Measurements from ENCODE around the gene BCAS4. TPM values are rescaled to one million over a fixed set of nuclear protein-coding genes. Genes with fewer than 3 reads are reported as not detected.

Gene BCAS4
- polyA plus RNA-seq (2012; ENCODE audit: insufficient read depth, insufficient read length, low read depth) = 14.5 TPM

- H3K27me3 ChIP-seq = no peaks in the 10 kb centered on the region
Observed at GRCh38 chr20:50794846-50795634, at the start of gene BCAS4. Gene BCAS4 (plus strand): TSS chr20:50795061. CDS start chr20:50795084, 23 bp downstream.

GRCh38 chr20:50745634-50746137 lies 49.2 kb upstream of the BCAS4 start:
- H3K4me3 ChIP-seq (ENCODE audit: low read depth, low read length) = no peak overlapping the region
- no peaks in the 10 kb centered on the region for H3K27me3 ChIP-seq
- no peak for TF ChIP-seq CTCF (IDR thresholded peaks at IDR 0.05; ENCODE audit: low read depth, low read length)
- H3K36me3 ChIP-seq = peaks cover 7% of the 10 kb centered on the region
- H3K4me1 ChIP-seq = peaks cover 25% of the 10 kb centered on the region
- no peaks in the 10 kb centered on the region for H3K9me3 ChIP-seq
- DNase-seq = no peak

More at GRCh38 chr20:50794846-50795634, at the start of gene BCAS4:
- H3K4me3 ChIP-seq (ENCODE audit: low read depth, low read length) = peak within 1 kb of the TSS; percentile 87
- no peaks in the 10 kb centered on the region for H3K9me3 ChIP-seq
- peaks cover 12% of the 10 kb centered on the region for H3K4me1 ChIP-seq
- no peaks in the 10 kb centered on the region for H3K36me3 ChIP-seq
- DNase-seq = peak; percentile 88
- peak; percentile 65; the same call in 1 of the 2 replicates for TF ChIP-seq CTCF (IDR thresholded peaks at IDR 0.05; ENCODE audit: low read depth, low read length)

GRCh38 chr20:50746138-50746940 lies 48.5 kb upstream of the BCAS4 start:
- peaks cover 7% of the 10 kb centered on the region for H3K36me3 ChIP-seq
- peaks cover 25% of the 10 kb centered on the region for H3K4me1 ChIP-seq
- no peak overlapping the region for H3K4me3 ChIP-seq (ENCODE audit: low read depth, low read length)
- no peaks in the 10 kb centered on the region for H3K27me3 ChIP-seq
- no peaks in the 10 kb centered on the region for H3K9me3 ChIP-seq
- DNase-seq = no peak
- no peak for TF ChIP-seq CTCF (IDR thresholded peaks at IDR 0.05; ENCODE audit: low read depth, low read length)

GRCh38 chr20:50747275-50747674 lies 47.6 kb upstream of the BCAS4 start:
- no peaks in the 10 kb centered on the region for H3K27me3 ChIP-seq
- H3K9me3 ChIP-seq = no peaks in the 10 kb centered on the region
- peaks cover 25% of the 10 kb centered on the region for H3K4me1 ChIP-seq
- no peak for DNase-seq
- H3K36me3 ChIP-seq = peaks cover 7% of the 10 kb centered on the region
- H3K4me3 ChIP-seq (ENCODE audit: low read depth, low read length) = no peak overlapping the region
- TF ChIP-seq CTCF (IDR thresholded peaks at IDR 0.05; ENCODE audit: low read depth, low read length) = no peak

GRCh38 chr20:50750145-50750671 lies 44.7 kb upstream of the BCAS4 start:
- Histone ChIP-seq H3K27me3 (no peaks in the 10 kb centered on the region), H3K36me3 (peaks cover 7% of the 10 kb centered on the region), H3K9me3 (no peaks in the 10 kb centered on the region), H3K4me3 (ENCODE audit: low read depth, low read length) (no peak overlapping the region), H3K4me1 (peaks cover 6% of the 10 kb centered on the region)
- no peak for TF ChIP-seq CTCF (IDR thresholded peaks at IDR 0.05; ENCODE audit: low read depth, low read length)
- DNase-seq = no peak
